Motor neuron (in vitro differentiated cells): ENCODE measurements around the gene FBXW5. TPM values are rescaled to one million over a fixed set of nuclear protein-coding genes. Genes with fewer than 3 reads are reported as not detected.

Experiments used
- ATAC-seq, 8 experiments: fragments of 200-7000 bp; cut with Tn5 transposase; replicated peaks in 6 of 8; 2 replicates each; pipeline ENCODE4 v1.8.0; 2021; ENCODE audit warnings: mild to moderate bottlenecking in 8 of 8, moderate library complexity in 8 of 8
- H3K27ac ChIP-seq, 2 donors: fragments of 250-450 bp; sonication (Bioruptor Pico); 2 replicates each; pipeline ENCODE4 v1.9.0; 2021; ENCODE audit warnings: antibody characterized with exemption in 2 of 2, mild to moderate bottlenecking in 2 of 2, moderate library complexity in 1 of 2
- H3K4me1 ChIP-seq, 2 donors: fragments of 250-450 bp; sonication (Bioruptor Pico); replicated peaks in 1 of 2; 2 replicates each; pipeline ENCODE4 v1.6.1; 2021; ENCODE audit warnings: antibody characterized with exemption in 2 of 2, mild to moderate bottlenecking in 2 of 2, moderate library complexity in 1 of 2
- H3K4me3 ChIP-seq, 5 donors: fragments of 250-450 bp; sonication (Bioruptor Pico); 2 replicates each; pipeline ENCODE4 v1.9.0; 2021; ENCODE audit warnings: antibody characterized with exemption in 5 of 5, mild to moderate bottlenecking in 5 of 5, moderate library complexity in 4 of 5
- WGBS, 10 experiments: fragments of 450-650 bp; shearing (Covaris generic); methylation state at CpG; one replicate each; pipeline ENCODE4 v1.0.0; 2022; 5-methylcytosine and 5-hydroxymethylcytosine counted together
- in situ Hi-C, 9 experiments: fragments of 400-800 bp; cut with MboI; loops; one replicate each; pipeline ENCODE4 v1.15.0; 2021; ENCODE audit warnings: low sequenced_read_pairs in 9 of 9, low pct_unique_long_range_greater_than_20kb in 2 of 9; ENCODE audit not compliant: unreplicated experiment in 9 of 9
- total RNA-seq, 8 experiments: library from RNA; unstranded; fragments of 300-600 nt; gene quantifications; 2 replicates each; pipeline versions ENCODE4 v1.2.3 to v1.2.4, GENCODE V29; 2022

The FBXW5 gene
- total RNA-seq, 8 experiments from 2014 or later = 34.1 to 115 (median 45.3) TPM

DNA sequence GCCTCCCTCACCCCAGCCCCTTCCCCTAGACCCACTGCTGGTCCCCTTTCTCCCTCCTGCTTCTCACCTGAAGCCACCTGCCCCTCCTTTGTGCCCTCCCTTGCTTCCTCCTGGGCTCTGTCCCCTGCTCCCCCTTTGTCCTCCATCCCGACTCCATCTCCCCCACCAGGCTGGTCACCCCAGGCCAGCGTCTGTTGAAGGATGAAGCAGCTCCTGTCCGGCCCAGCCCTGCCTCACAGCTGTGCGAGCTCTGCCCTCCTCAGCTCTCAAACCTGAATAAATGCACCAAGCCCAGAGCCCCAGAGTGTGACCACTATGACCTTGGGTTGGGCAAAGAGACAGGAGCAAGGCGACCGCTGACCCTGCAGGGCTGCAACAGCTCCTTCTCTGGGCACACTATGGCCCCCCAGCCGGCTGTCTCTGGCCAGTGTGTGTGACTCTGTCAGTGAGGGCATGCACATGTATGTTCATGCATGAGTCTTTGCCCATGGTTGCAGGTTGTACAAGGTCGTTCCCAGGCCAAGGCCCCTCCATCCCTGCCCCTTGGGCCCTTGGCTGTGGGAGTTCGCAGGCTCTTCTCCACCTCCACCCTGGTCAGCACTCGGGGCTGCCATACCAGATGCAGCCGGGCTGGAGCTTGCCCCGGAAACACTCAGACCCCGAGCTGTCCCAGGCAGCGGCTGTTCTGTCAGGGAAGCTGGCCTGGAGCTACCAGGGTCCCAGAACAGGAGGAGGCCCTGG, 10.8 kb upstream of the FBXW5 start:
- ATAC-seq = no peak
- no peak overlapping the region for H3K4me3 ChIP-seq
- H3K4me1 ChIP-seq = peaks cover 17% of the 10 kb centered on the region in 2 donors
- WGBS, 10 experiments = 0 to 44% (median 0%) methylated on average over 1 to 3 of the region's 14 CpGs; no CpG with 5 or more reads in 7 of the 10 experiments
- in situ Hi-C loops = no loop called here
- no peak overlapping the region for H3K27ac ChIP-seq

DNA sequence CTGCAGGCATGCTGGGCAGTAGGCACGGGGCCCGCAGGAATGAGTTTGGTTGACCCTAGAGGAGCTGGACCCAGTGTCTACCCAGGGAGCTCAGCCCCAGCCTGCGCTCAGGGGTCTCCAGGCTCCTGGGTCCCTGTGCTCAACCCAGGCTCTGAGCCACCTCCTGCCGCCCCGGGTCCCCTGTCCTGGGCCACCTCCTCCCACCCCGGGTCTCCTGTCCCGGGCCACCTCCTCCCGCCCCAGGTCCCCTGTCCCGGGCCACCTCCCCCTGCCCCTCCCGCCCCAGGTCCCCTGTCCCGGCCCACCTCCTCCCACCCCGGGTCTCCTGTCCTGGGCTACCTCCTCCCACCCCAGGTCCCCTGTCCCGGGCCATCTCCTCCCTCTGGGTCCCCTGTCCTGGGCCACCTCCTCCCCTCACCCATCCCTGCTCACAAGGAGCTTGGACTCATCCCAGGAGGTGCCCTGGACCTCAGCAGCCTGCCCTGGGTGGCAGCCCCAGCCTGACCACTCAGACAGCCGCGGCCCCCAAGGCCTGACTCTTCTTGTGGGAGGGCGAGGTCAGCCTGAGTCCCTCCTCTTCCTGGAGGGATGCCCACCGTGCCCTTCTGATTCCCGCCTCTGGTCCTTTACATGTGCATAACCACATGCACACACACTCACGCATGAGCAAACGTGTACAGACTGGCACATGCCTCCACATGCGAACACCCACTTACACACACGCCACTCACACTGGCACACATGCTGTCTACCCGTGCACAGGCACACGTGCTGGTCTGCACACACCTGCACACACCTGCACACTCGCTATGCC, 9.9 kb upstream of the FBXW5 start:
- no peak for ATAC-seq
- WGBS, 10 experiments = 47 to 94% (median 60%) methylated on average over 1 to 8 of the region's 25 CpGs; no CpG with 5 or more reads in 5 of the 10 experiments
- Histone ChIP-seq H3K27ac (no peak overlapping the region), H3K4me3 (no peak overlapping the region), H3K4me1 (peaks cover 18 to 20% of the 10 kb centered on the region in 2 donors)
- in situ Hi-C loops = no loop called here

DNA sequence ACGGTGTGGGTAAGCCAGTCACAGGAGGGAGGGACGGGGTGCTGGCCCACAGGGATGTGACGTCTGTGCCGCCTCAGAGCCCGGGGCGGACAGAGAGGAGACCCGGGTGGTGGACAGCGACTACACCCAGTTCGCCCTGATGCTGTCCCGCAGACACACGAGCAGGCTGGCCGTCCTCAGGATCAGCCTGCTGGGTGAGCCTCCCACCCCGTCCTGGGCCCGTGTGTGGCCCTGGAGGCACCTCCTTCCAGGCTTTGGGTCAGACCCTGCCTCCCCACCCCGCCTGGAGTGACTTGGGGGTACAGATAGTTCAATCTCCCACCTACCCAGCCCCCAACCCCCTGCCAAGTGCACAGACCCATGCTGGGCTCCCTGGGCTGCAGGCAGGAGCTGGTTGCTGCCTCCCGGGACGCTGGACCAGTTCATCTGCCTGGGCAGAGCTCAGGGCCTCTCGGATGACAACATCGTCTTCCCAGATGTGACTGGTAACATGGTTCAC, 9.3 kb upstream of the FBXW5 start:
- 100% methylated on average over 1 of the region's 19 CpGs; no CpG with 5 or more reads in 9 of the 10 experiments for WGBS, 10 experiments
- in situ Hi-C loops = no loop called here

DNA sequence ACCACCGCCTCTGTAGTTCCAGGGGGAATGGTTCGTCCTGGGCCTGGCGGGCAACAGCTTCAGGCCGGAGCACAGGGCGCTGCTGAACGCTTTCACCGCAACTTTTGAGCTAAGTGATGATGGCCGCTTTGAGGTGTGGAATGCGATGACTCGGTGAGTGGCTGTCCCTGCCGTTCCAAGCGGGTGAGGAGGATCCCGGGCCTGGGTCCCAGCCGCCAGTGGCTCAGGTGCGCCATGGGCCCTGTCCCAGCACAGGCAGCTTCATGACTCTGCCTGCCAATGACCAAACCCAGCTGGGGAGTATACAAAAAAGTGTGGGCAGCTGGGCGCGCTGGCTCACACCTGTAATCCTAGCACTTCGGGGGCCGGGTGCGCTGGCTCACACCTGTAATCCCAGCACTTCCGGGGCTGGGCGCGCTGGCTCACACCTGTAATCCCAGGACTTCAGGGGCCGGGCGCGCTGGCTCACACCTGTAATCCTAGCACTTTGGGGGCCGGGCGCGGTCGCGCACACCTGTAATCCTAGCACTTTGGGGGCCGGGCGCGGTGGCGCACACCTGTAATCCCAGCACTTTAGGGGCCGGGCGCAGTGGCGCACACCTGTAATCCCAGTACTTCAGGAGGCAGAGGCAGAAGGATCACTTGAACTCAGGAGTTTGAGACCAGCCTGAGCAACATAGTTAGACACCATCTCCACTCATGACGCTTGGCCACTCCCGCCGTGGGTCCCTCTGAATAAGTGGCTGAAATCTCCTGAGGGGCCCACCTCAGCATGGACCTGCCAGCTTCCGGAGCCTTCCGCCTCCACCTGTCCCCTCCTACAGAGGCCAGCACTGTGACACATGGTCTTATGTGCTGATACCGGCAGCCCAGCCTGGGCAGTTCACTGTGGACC, 8.6 kb upstream of the FBXW5 start:
- WGBS, 10 experiments = 38 to 97% (median 94%) methylated on average over 2 to 12 of the region's 44 CpGs; no CpG with 5 or more reads in 4 of the 10 experiments
- Histone ChIP-seq H3K27ac (no peak overlapping the region), H3K4me1 (peaks cover 23 to 28% of the 10 kb centered on the region in 2 donors), H3K4me3 (no peak overlapping the region)
- in situ Hi-C loops = no loop called here
- no peak for ATAC-seq

More for the DNA sequence above, 9.3 kb upstream of the FBXW5 start:
- H3K4me1 ChIP-seq = peaks cover 23 to 25% of the 10 kb centered on the region in 2 donors
- no peak for ATAC-seq
- H3K4me3 ChIP-seq = no peak overlapping the region
- no peak overlapping the region for H3K27ac ChIP-seq

DNA sequence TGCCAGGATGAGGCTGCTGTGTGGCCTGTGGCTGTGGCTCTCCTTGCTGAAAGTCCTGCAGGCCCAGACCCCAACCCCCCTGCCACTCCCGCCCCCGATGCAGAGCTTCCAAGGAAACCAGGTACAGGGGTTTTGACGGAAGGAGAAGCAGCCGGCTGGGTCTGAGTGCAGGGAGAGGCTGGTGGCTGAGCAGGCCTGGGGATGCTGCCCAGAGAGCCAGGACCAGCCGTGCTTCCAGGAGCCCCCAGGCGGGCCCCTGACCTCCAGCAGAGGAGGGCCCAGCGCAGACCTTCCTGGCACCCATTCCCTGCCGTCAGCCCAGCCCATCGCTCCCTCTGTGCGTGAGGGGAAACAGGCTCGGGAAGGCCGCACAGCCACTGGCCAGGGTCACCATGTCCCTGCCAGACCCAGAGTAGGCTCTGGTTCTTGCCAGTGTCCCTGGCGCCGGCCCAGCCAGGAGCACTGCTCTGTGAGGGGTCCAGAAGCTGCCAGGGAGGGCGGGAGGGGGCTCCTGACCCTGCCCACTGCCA, 7.8 kb upstream of the FBXW5 start:
- ATAC-seq = peak in 4 of 8 experiments; percentile 13 to 30 (median 20)
- in situ Hi-C loops = no loop called here
- Histone ChIP-seq H3K27ac (no peak overlapping the region), H3K4me1 (peaks cover 23 to 32% of the 10 kb centered on the region in 2 donors), H3K4me3 (no peak overlapping the region)
- WGBS, 10 experiments = 48 to 62% methylated on average over 3 to 5 of the region's 15 CpGs; no CpG with 5 or more reads in 8 of the 10 experiments

DNA sequence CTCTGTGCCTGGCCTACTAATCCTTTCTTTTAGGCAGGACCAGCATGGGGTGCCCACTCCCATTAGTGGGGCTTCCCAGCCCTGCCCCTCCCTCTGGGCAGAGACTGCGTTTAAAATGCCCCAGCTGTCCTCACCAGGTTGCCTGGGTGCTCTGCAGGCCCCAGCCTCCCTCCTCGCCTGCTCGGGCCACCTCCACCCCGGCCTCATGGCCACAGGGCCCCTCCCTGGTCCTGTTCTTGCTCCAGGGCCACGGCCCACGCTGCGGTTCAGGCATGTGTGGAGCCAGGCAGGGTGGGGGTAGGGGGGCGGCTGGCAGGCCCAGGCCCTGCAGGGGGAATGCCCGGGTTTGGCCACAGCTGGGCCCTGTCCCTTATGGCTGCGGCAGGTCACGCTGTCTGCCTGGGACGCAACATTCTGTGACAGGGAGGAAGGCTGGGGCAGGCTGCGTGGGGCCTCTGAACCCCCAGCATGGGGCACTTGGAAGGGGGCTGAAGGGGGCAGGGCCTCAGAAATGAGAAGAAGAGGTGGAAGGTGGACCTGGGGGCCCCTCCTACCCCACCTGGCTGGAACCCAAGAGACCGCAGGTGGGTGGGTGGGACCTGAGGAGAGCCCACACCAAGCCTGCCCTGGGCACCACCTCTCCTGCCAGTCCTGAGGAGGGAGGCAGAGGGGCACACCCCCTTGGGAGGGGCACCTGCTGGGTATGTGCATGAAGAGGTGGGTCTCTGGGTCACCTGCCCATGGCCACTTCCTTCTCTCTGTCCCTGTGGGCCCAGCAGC, 7.2 kb upstream of the FBXW5 start, which contains the start of gene LCN12:
Gene LCN12 (plus strand): TSS at position 733 of the 780 bp plus-strand sequence. CDS start 55 bp downstream, outside the sequence.
- in situ Hi-C loops = no loop called here

DNA sequence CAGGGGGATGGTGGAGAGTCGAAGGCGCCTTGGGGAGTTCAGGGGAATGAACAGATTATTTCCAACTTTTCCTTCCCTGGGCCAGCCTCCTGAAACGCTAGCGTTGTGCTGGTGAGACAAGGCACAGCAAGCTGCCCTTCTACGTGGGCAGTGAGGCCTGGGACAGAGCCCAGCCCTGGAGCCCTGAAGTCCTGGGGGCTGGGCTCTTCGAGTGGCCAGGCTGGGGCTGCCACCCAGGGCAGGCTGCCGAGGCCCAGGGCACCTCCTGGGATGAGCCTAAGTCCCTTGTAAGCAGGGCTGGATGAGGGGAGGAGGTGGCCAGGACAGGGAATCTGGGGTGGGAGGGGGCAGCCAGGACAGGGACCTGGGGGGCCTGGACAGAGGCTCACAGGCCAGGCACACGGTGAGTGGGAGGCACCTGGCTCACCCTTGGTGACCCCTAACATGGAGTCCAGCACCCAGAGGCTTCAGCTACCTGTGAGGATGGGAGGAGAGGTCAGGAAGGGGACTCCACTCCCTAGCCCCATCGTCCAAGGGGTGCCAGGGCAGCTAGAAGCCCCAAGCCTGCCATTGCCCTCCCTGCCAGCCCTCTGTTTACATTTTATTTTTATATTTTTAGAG, 6.2 kb upstream of the FBXW5 start:
- ATAC-seq = peak in 1 of 8 experiments; percentile 0
- Histone ChIP-seq H3K27ac (peak overlapping the region; percentile 91), H3K4me1 (peaks cover 23 to 32% of the 10 kb centered on the region in 2 donors), H3K4me3 (peak overlapping the region; percentile 42 to 66 (median 61))
- WGBS, 10 experiments = 40 to 75% methylated on average over 1 of the region's 9 CpGs; no CpG with 5 or more reads in 8 of the 10 experiments
- in situ Hi-C loops = no loop called here

More for the DNA sequence above, 7.2 kb upstream of the FBXW5 start, which contains the start of gene LCN12:
- no peak within 1 kb of the TSS for H3K27ac ChIP-seq
- WGBS, 10 experiments = 100% methylated on average over 1 of the region's 14 CpGs; no CpG with 5 or more reads in 9 of the 10 experiments
- H3K4me3 ChIP-seq = no peak within 1 kb of the TSS
- ATAC-seq = no peak
- peaks cover 23 to 32% of the 10 kb centered on the region in 2 donors for H3K4me1 ChIP-seq

DNA sequence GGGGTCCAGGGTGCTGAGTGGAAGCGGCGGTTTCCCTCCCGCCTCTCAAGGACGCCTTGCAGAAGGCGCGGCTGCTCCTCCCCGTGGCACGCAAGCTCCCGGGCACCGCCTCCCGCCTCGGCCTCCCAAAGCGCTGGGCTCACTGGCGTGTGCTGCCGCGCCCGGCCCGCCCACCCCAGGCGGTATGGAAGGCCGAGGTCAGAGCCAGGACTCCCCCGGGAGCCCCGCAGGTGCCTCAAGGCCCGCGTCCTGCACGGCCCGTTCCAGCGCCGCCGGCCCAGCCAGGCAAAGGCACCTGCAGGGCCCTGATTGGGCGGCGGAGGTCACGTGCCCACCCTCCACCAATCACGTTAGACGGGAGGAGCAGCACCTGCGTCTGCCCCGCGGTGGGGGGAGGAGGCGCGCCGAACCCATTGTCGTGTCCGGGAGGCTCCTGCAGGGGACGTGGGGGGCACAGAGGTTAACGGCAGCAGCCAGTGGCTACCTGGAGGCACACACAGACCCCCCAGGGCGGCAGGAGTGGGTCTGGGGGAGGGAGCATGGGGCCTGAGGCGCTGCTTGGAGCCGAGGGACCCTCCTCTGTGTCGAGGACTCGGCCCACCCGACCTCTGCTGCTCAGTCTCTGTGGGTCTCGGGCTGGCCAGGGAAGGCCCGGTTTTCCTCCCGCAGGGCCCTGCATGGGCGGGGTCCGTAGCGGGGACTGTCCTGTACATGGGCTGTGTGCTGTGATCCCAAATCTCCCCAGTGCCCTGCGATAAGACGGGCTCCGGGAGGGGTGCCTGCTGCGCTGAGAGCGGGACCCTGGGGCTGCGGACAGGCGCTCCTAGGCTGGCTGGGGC, 5.5 kb upstream of the FBXW5 start:
- ATAC-seq = peak; percentile 63 to 90 (median 84)
- 22% methylated on average over 3 of the region's 63 CpGs; no CpG with 5 or more reads in 9 of the 10 experiments for WGBS, 10 experiments
- in situ Hi-C loops = no loop called here
- peaks cover 23 to 32% of the 10 kb centered on the region in 2 donors for H3K4me1 ChIP-seq
- H3K4me3 ChIP-seq = peak overlapping the region; percentile 42 to 66 (median 61)
- H3K27ac ChIP-seq = peak overlapping the region; percentile 91

DNA sequence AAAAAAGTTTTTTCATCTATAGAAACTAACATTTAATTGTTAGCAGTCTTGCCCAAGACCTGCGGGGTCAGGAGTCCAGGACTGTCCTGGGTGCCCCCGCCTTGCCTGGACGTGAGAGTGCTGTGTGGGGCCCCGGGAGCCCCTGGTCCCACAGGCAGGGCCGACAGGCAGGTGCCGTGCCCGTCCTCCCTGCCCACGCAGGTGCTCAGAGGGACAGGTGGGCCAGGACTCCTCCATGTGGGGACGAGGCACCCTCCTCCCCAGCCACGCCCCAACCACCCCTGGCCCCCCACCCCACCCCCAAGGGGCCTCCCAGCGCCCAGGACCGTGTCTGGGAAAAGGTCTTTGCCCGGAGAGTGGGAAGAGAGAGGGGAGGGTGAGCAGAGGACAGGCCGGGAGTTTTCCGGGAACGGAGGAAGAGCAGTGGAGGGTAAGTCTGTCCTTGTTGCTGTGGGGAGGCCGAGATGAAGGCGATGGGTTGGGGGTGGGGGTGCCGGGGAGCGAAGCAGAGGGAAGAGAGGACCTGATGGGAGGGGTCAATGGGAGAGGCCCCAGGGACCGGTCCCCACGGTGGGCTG, 4.8 kb upstream of the FBXW5 start:
- H3K27ac ChIP-seq = peak overlapping the region; percentile 91
- WGBS, 10 experiments = no CpG with 5 or more reads among the region's 22 CpGs
- H3K4me3 ChIP-seq = peak overlapping the region; percentile 42 to 66 (median 61)
- H3K4me1 ChIP-seq = peaks cover 23 to 34% of the 10 kb centered on the region in 2 donors
- in situ Hi-C loops = no loop called here
- ATAC-seq = peak in 3 of 8 experiments; percentile 2 to 24 (median 9)

DNA sequence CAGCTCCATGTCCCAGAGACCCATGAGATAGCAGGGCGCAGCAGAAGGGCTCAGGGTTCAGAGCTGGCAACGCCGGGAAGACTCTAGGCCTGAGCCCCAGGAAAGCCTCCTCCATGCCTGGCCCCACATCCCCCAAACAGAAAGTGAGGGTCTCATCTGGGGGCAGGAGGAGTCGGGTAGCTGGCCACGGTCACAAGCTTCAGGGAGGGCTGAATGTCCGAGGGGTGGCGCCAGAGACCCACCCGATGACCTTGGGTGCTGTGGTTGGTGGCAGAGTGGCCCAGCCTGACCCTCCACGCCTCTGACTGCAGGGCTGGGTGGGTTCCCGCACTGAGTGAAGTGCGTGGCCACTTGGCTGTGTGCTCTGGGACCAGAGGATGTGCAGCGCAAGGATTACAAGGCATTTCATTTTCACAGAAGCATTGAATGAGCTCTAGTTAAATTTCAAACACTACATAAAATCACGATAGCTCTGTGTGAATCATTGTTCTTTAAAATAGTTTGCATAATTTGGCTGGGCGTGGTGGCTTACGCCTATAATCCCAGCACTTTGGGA, 3.5 kb upstream of the FBXW5 start:
- ATAC-seq = peak in 2 of 8 experiments; percentile 12 to 15
- peaks cover 26 to 41% of the 10 kb centered on the region in 2 donors for H3K4me1 ChIP-seq
- WGBS, 10 experiments = 7 to 100% (median 80%) methylated on average over 1 to 3 of the region's 15 CpGs; no CpG with 5 or more reads in 3 of the 10 experiments
- no peak overlapping the region for H3K27ac ChIP-seq
- in situ Hi-C loops = no loop called here
- H3K4me3 ChIP-seq = no peak overlapping the region
